HG02884 (cell line): Measurements from ENCODE around the gene SLC38A3.

Experiments
- ATAC-seq: cut with Tn5 transposase; IDR thresholded peaks from one replicate; pipeline ENCODE4 v1.9.1; 2021; ENCODE audit warnings: mild to moderate bottlenecking, moderate library complexity; ENCODE audit not compliant: unreplicated experiment

SLC38A3 gene

DNA sequence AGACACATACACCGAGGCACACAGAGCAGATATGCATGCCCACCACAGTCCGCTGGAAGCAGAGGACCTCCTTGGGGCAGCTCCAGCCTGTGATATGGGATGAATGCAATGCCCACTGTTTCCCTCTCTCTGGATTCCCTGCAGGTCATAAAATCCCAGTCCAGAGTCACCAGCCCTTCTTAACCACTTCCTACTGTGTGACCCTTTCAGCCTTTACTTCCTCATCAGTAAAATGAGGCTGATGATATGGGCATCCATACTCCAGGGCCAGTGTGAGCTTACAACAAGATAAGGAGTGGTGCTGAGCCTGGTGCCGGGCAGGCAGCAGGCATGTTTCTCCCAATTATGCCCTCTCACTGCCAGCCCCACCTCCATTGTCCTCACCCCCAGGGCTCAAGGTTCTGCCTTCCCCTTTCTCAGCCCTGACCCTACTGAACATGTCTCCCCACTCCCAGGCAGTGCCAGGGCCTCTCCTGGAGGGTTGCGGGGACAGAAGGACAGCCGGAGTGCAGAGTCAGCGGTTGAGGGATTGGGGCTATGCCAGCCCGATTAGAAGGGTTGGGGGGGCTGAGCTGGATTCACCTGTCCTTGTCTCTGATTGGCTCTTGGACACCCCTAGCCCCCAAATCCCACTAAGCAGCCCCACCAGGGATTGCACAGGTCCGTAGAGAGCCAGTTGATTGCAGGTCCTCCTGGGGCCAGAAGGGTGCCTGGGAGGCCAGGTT lies 14.0 kb upstream of the SLC38A3 start, which contains the start of gene GNAT1:
GNAT1 (plus strand) TSS at position 675 of the 725 bp plus-strand sequence. CDS start 116 bp downstream, outside the sequence.
- no peak for ATAC-seq

- no peak for ATAC-seq
These were observed 12.9 kb upstream of the SLC38A3 start for GRCh38 chr3:50192124-50192523.

- no peak for ATAC-seq
These were observed 12.4 kb upstream of the SLC38A3 start for GRCh38 chr3:50192689-50193141.

DNA sequence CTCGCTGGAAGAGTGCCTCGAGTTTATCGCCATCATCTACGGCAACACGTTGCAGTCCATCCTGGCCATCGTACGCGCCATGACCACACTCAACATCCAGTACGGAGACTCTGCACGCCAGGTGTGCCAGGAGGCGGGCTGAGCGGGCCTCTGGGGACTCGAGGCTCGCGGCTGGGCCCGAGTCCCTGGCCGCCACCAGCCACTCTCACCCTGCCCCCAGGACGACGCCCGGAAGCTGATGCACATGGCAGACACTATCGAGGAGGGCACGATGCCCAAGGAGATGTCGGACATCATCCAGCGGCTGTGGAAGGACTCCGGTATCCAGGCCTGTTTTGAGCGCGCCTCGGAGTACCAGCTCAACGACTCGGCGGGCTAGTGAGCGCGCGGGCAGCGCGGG lies 11.8 kb upstream of the SLC38A3 start:
- ATAC-seq = no peak

DNA sequence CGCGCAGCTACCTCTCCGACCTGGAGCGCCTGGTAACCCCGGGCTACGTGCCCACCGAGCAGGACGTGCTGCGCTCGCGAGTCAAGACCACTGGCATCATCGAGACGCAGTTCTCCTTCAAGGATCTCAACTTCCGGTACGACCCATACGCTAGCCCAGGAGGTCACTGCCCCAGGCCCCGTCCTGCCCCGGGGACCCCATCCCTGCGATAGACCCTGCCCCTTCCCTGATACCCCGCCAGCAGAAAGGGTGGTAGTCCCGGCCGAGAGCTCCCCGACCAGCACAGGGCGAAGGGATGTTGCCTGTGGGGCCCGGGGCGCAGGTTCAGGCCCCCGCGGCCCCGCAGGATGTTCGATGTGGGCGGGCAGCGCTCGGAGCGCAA lies 11.3 kb upstream of the SLC38A3 start:
- ATAC-seq = no peak

GRCh38 chr3:50194128-50194902 lies 10.8 kb upstream of the SLC38A3 start:
- no peak for ATAC-seq

GRCh38 chr3:50194903-50195500 lies 10.1 kb upstream of the SLC38A3 start:
- no peak for ATAC-seq

DNA sequence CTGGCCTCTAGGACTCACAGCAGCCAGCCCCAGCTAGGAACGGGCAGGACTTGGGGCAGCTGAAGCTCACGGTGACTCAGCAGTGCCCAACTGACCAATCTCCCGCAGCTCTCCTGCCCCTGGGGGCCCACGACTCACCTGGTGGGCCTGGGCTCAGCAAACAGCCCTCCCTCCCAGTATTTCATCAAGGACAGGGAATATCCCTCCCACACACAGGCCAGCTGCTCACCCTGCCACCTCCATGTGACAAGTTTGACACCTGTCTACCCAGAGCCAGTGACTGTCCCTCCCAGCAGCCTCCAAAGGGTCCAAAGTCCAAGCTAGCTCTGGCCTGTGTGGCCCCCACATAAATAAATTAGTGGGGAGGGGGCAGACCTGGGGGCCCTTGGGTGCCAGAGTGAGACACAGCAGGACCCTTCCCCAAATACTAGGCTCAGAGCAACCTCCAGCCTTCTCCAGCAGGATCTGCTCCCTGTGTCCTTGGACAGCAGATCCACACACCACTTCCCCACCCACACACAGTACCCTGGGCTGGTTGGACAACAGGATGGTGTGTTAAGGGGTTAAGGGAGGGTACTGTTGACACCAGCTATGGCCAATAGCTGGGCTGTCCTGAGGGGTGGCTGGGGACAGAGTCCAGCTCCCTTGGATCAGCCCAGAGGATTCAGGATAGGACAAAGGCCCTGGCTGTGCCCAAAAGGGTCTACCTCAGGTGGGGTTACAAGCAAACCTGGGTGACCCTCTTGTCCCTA lies 9.4 kb upstream of the SLC38A3 start:
- no peak for ATAC-seq

- no peak for ATAC-seq
These were observed 8.7 kb upstream of the SLC38A3 start for GRCh38 chr3:50196253-50196801.

- ATAC-seq = no peak
These were observed 3.3 kb upstream of the SLC38A3 start for GRCh38 chr3:50201573-50202315.

- no peak for ATAC-seq
These were observed 2.5 kb upstream of the SLC38A3 start for GRCh38 chr3:50202353-50203112.

DNA sequence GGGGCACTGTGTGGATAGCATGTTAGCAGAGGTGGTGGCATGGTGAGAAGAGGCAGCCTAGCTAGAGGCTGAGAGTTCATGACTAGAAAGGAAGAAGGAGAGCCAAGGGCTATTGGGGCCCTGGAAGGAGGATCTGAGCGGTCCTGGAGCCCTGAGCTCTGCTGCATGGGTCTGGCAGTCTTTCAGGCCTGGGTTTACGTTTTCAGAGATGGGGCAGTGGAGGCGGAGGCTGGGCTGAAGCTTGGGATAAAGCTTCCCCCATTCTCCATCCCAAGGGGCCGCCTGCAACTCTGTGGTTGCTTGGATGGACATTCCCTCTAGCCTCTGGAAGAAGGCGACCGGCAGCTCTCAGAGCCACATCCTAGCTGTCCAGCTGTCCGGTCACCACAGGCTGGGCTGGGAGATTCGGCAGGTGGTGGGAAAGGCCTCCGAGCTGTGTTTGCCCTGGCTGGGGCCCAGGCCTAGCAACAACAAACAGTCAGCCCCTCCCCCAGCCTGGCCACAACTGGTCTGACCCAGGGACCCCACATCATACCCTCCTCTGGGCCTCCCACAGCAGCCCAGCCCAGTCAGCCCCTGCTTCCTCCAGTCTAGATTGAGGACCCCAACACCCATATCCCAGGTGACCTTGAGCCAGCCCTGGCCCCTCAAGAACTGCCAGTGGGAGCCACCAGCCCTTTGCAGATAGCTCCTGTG lies 1.8 kb upstream of the SLC38A3 start:
- no peak for ATAC-seq

- ATAC-seq = no peak
These were observed 965 bp upstream of the SLC38A3 start for GRCh38 chr3:50203809-50204803.

DNA sequence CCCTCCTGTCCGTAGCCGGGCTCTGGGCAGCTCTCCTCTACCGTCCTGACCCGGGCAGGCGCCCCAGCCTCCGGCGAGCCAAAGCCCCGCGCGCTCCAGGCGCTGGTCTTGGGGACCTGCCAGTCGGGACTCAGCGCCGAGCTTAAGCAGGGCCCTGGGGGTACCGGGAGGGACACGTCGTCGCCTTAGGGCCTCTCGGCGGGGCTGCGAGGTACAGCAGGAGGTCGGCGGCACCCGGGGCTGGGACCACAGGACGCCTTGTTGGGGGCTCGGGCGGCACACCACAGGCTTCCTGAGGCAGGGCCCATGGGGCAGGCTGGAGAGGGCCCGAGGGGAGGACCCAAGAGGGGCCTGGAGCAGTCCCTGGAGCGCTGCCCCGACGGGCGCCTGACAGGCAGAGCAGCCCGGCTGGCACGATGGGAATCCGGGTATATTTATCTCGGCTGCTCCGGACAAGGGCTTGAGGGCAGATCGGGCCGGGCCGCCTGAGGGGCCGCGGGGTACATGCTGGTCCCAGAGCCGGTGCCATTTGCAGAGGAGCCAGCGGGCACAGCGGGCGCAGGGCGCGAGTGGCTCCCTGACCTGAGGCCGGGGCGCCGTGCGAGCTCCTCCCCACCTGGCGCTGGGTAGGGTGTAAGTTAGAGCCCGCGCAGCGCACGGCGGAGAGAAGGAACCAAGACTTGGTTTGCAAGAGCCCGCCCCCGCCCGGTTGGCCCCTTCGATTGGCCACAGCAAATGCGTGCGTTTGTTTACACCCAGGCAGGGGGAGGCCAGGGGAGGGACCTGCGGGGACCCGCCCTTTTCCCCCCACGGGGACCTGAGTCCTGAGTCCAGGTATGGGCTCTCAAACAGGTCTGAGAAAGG lies 574 bp downstream of the SLC38A3 start:
- ATAC-seq = no peak

- ATAC-seq = no peak
These were observed 2.4 kb downstream of the SLC38A3 start for GRCh38 chr3:50207359-50208042.
